K562 (cell line): ENCODE results near the gene ANO1. TPM values are rescaled to one million over a fixed set of nuclear protein-coding genes. Genes with fewer than 3 reads are reported as not detected.

ENCODE experiments used
- ATAC-seq: fragments of 200-7000 bp; cut with Tn5 transposase; 3 replicates; pipeline ENCODE4 v1.9.1; 2020; ENCODE audit warnings: moderate library complexity
- BruUV-seq: library from RNA; stranded (reverse); fragments of 400-500 nt; replicated peaks from 2 replicates; lab custom pipeline; 2021; lab: Mats Ljungman, UMichigan
- CTCF ChIA-PET: fragments of 300-600 bp; formaldehyde crosslinking; extraction: SDS; loops from one replicate; lab custom pipeline; 2021; ENCODE audit warnings: low intra/inter-chr PET ratio; lab: Yijun Ruan, JAX
- POLR2A ChIA-PET: fragments of 300-600, 350-650 bp; sonication (Branson Sonifier 250); formaldehyde crosslinking; extraction: SDS; loops from one replicate; lab custom pipeline; 2021; ENCODE audit warnings: antibody characterized with exemption, inconsistent platforms; lab: Yijun Ruan, JAX
- DNase-seq, 4 experiments: peaks; one replicate each; pipeline versions ENCODE4 v3.0.0 to v3.0.0-alpha.2; 2011 to 2018; ENCODE audit warnings: low spot score in 3 of 4, mixed read lengths in 3 of 4; ENCODE audit errors: extremely low read depth in 1 of 4
- FAIRE-seq: peaks from 2 replicates; lab custom pipeline; 2011; peaks lifted over from hg19 to GRCh38; lab: Jason Lieb, UNC
- H2AFZ ChIP-seq: 2 replicates; pipeline ENCODE4 v1.6.0; 2011; ENCODE audit warnings: low read depth, low read length, control low read depth, inconsistent platforms
- H3K27ac ChIP-seq: fragments of 200-600 bp; 3 replicates; pipeline ENCODE4 v1.8.0; 2011; ENCODE audit warnings: low read depth, mild to moderate bottlenecking, control low read depth, inconsistent platforms, low read length, moderate library complexity, mixed read lengths; ENCODE audit errors: extremely low read depth
- H3K27me3 ChIP-seq, 2 experiments: fragments of 300-600 bp in 1 of 2; 2 replicates in 1 of 2; 3 replicates in 1 of 2; pipeline versions ENCODE4 v1.6.0 to v1.8.0; 2011; ENCODE audit warnings: inconsistent platforms in 2 of 2, low read length in 2 of 2, mild to moderate bottlenecking in 1 of 2, mixed read lengths in 1 of 2, moderate library complexity in 1 of 2; ENCODE audit not compliant: control insufficient read depth in 2 of 2, insufficient read depth in 2 of 2
- H3K36me3 ChIP-seq: fragments of 300-600 bp; 3 replicates; pipeline ENCODE4 v1.8.0; 2011; ENCODE audit warnings: mild to moderate bottlenecking, low read length, inconsistent platforms; ENCODE audit not compliant: control insufficient read depth, insufficient read depth
- H3K4me1 ChIP-seq, 2 experiments: fragments of 200-600 bp in 1 of 2; replicated peaks in 1 of 2; 2 replicates in 1 of 2; 3 replicates in 1 of 2; pipeline versions ENCODE4 v1.5.1 to v1.8.0; 2011; ENCODE audit warnings: inconsistent platforms in 2 of 2, low read length in 2 of 2, mild to moderate bottlenecking in 1 of 2, mixed read lengths in 1 of 2, moderate library complexity in 1 of 2; ENCODE audit not compliant: control insufficient read depth in 2 of 2, insufficient read depth in 2 of 2
- H3K4me2 ChIP-seq: 2 replicates; pipeline ENCODE4 v1.6.1; 2011; ENCODE audit warnings: low read length, control low read depth, inconsistent platforms, mixed read lengths; ENCODE audit not compliant: insufficient read depth
- H3K4me3 ChIP-seq: fragments of 200-600 bp; sonication (generic), shearing (Covaris generic); 2 replicates; pipeline ENCODE4 v1.5.1; 2016; ENCODE audit warnings: control low read depth, inconsistent platforms
- H3K79me2 ChIP-seq: fragments of 200-600 bp; 3 replicates; pipeline ENCODE4 v1.8.0; 2011; ENCODE audit warnings: low read length, inconsistent platforms; ENCODE audit not compliant: control insufficient read depth, insufficient read depth
- H3K9ac ChIP-seq, 2 experiments: 2 replicates each; pipeline versions ENCODE4 v1.6.0 to v1.6.1; 2011; ENCODE audit warnings: low read depth in 2 of 2, low read length in 2 of 2, control low read depth in 1 of 2, inconsistent platforms in 1 of 2, mild to moderate bottlenecking in 1 of 2, mixed read lengths in 1 of 2; ENCODE audit not compliant: insufficient read depth in 1 of 2
- H3K9me1 ChIP-seq: one replicate; pipeline ENCODE4 v1.6.0; 2011; ENCODE audit warnings: inconsistent platforms, mild to moderate bottlenecking, low read length, moderate library complexity; ENCODE audit not compliant: control insufficient read depth, insufficient read depth
- H3K9me3 ChIP-seq: replicated peaks from 2 replicates; pipeline ENCODE4 v1.5.1; 2011; ENCODE audit warnings: low read depth, low read length, inconsistent platforms; ENCODE audit not compliant: control insufficient read depth, insufficient read depth
- H4K20me1 ChIP-seq: replicated peaks from 2 replicates; pipeline ENCODE4 v1.6.1; 2011; ENCODE audit warnings: low read length, inconsistent platforms, mixed read lengths; ENCODE audit not compliant: control insufficient read depth, insufficient read depth
- BRF2 ChIP-seq: IDR thresholded peaks from 3 replicates; pipeline ENCODE4 v1.6.1; 2011; ENCODE audit warnings: borderline replicate concordance, mild to moderate bottlenecking; ENCODE audit not compliant: insufficient read length, insufficient read depth
- CBFB ChIP-seq: sonication (generic); formaldehyde crosslinking; IDR thresholded peaks from 2 replicates; pipeline ENCODE4 v1.4.0; 2020; ENCODE audit warnings: mild to moderate bottlenecking, missing genetic modification reagents
- CHD2 ChIP-seq: IDR thresholded peaks from 2 replicates; pipeline ENCODE4 v1.6.1; 2011; ENCODE audit warnings: low read depth, low read length
- E2F3 ChIP-seq: fragments of 250-450 bp; sonication (Bioruptor Pico); IDR thresholded peaks from 2 replicates; pipeline ENCODE4 v1.4.0; 2020; ENCODE audit warnings: mild to moderate bottlenecking
- FOS ChIP-seq: IDR thresholded peaks from 3 replicates; pipeline ENCODE4 v1.6.1; 2011; ENCODE audit not compliant: insufficient read length; ENCODE audit errors: extremely low read depth
- GTF2F1 ChIP-seq: IDR thresholded peaks from 2 replicates; pipeline ENCODE4 v1.6.1; 2011; ENCODE audit warnings: low read depth, low read length, improper control_type of control experiment
- KDM2B ChIP-seq: fragments of 250-450 bp; sonication (Bioruptor Pico); IDR thresholded peaks from 2 replicates; pipeline ENCODE4 v1.8.0; 2021; ENCODE audit warnings: mild to moderate bottlenecking, moderate library complexity
- L3MBTL2 ChIP-seq: fragments of 450-650 bp; IDR thresholded peaks from 2 replicates; pipeline ENCODE4 v1.6.1; 2016; ENCODE audit warnings: mild to moderate bottlenecking, moderate library complexity
- MTF1 ChIP-seq: fragments of 250-450 bp; sonication (Bioruptor Pico); IDR thresholded peaks from 2 replicates; pipeline ENCODE4 v1.9.0; 2021; ENCODE audit warnings: moderate library complexity, mild to moderate bottlenecking, inconsistent platforms, borderline replicate concordance
- NFE2 ChIP-seq: IDR thresholded peaks from 2 replicates; pipeline ENCODE4 v1.6.1; 2014; ENCODE audit warnings: antibody characterized with exemption, low read depth
- POLR3A ChIP-seq: IDR thresholded peaks from 2 replicates; pipeline ENCODE4 v1.6.1; 2011; ENCODE audit warnings: borderline replicate concordance, mild to moderate bottlenecking, moderate library complexity; ENCODE audit not compliant: insufficient read length, insufficient read depth; ENCODE audit errors: extremely low read depth
- SP2 ChIP-seq: IDR thresholded peaks from 2 replicates; pipeline ENCODE4 v1.6.1; 2011; ENCODE audit warnings: mild to moderate bottlenecking, low read depth, low read length, moderate library complexity; ENCODE audit not compliant: poor library complexity, severe bottlenecking; ENCODE audit errors: extremely low read depth
- THAP7 ChIP-seq: fragments of 250-450 bp; sonication (Bioruptor Pico); IDR thresholded peaks from 2 replicates; pipeline ENCODE4 v1.5.0; 2021
- TRIM25 ChIP-seq: fragments of 450-650 bp; IDR thresholded peaks from 2 replicates; pipeline ENCODE4 v1.7.0; 2016; ENCODE audit warnings: borderline replicate concordance
- WGBS: fragments of 100-300 bp; shearing (Covaris generic); methylation state at CpG from one replicate; pipeline ENCODE4 v1.1.6; 2016; ENCODE audit warnings: low coverage, mixed read lengths; ENCODE audit not compliant: insufficient coverage; ENCODE audit errors: missing lambda C conversion rate; 5-methylcytosine and 5-hydroxymethylcytosine counted together
- in situ Hi-C: fragments of 300-500 bp; cut with MboI; formaldehyde crosslinking; loops from 4 replicates; pipeline ENCODE4 v1.15.0; 2018; ENCODE audit warnings: inconsistent platforms, mixed read lengths
- intact Hi-C: fragments of 100-400 bp; cut with micrococcal nuclease; formaldehyde crosslinking; loops from 2 replicates; pipeline ENCODE4 v1.14.2; 2022
- polyA plus RNA-seq, 8 experiments: library from polyadenylated mRNA; depleted of rRNA in 4 of 8; stranded (reverse) in 5 of 8; unstranded in 3 of 8; fragments of >200 nt; fragmentation: Nextera tagmentation in 2 of 8; fragmentation: Illumina TruSeq in 1 of 8; extraction: Ambion mirVana in 2 of 8; extraction: Trizol in 1 of 8; gene quantifications; 2 replicates each; pipeline versions ENCODE4 v1.2.1 to v1.2.3, GENCODE V29; 2011 to 2014; ENCODE audit warnings: inconsistent platforms in 1 of 8, missing spikeins in 1 of 8
- total RNA-seq, 7 experiments: library from RNA; depleted of rRNA in 6 of 7; stranded (reverse); fragments of >200 nt in 6 of 7; fragmentation: Illumina TruSeq in 2 of 7; extraction: Trizol in 2 of 7; gene quantifications; 2 replicates each; pipeline versions ENCODE4 v1.2.1 to v1.2.3, GENCODE V29; 2011 to 2021; ENCODE audit warnings: low replicate concordance in 1 of 7

ANO1 gene
- total and polyA plus RNA-seq, 9 of the 15 experiments (the other 6 are each of a cell fraction or from before 2014, with no cell fraction given): not detected

- no peak for TF ChIP-seq THAP7 (CRISPR knock-in tag)
- TF ChIP-seq L3MBTL2: peak; percentile 26; the same call in 1 of the 2 replicates
- no peak for TF ChIP-seq POLR3A
Measured at GRCh38 chr11:70153133-70153727, 75.1 kb downstream of the ANO1 start (continued).

GRCh38 chr11:70155386-70155785 lies 77.3 kb downstream of the ANO1 start:
- Histone ChIP-seq H3K9me1 (no peaks in the 10 kb centered on the region), H3K4me3 (no peak overlapping the region), H3K27ac (no peak overlapping the region), H3K4me1 (peaks cover 0 to 12% of the 10 kb centered on the region in 2 experiments; a peak in 3 of 5 replicates), H3K9ac (no peak overlapping the region), H4K20me1 (peaks cover 6% of the 10 kb centered on the region; the same call in 1 of the 2 replicates), H3K9me3 (no peaks in the 10 kb centered on the region), H3K36me3 (no peaks in the 10 kb centered on the region), H3K27me3 (peaks cover 39 to 69% of the 10 kb centered on the region in 2 experiments), H3K4me2 (no peak overlapping the region), H3K79me2 (no peaks in the 10 kb centered on the region), H2AFZ (no peak overlapping the region)
- ChIA-PET POLR2A (interaction anchor here (0.6 to 1.4 kb wide), 2 partner anchors 9 to 44 kb away, joined by 4 to 5 read pairs; no protein-coding TSS in a partner anchor), CTCF (no interaction called here)
- no peak for DNase-seq
- no TSS peak for BruUV-seq
- FAIRE-seq: no peak
- intact Hi-C loops (no loop called here), in situ Hi-C loops (no loop called here)
- no peak for ATAC-seq
- 16% methylated on average over 14 of the region's 14 CpGs for WGBS
- TF ChIP-seq FOS (no peak), CBFB (no peak), CHD2 (no peak), KDM2B (CRISPR knock-in tag) (no peak), NFE2 (no peak), TRIM25 (no peak), SP2 (no peak), E2F3 (CRISPR knock-in tag) (no peak), GTF2F1 (no peak), BRF2 (no peak), MTF1 (CRISPR knock-in tag) (no peak)
